ENCODE measurements around the gene CENPU.
"Not testable (repeated sequence)": the region's sequence is repeated elsewhere in the genome, so short reads cannot be mapped to it uniquely, and the experiment has no call there.

The CENPU gene

DNA sequence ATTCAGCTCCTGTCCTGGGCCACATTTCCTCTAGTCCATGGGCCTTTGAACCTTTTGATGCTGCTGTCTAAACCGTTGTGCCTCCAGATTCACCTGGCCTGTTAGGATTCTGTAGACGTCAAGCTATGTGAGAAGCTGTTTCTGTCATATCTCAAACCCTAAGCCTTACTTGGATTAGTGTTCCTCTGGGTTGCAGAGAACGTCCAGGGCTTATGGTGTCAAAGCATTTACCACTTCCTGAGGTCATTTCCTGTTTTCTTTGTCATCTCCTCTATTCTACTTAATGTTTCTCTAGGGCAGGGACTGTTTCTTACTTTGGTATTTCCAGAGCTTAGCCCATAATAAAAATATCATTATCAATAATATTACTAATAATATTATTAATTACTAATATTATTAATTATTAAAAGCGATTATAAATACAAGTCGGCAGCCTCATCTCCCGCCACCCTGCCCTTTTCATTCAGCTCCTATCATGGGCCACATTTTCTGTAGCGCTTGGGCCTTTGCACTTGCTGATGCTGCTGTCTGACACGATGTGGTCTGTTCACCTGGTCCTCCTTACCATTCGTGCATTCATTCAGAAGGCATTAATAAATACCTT, 65.3 kb downstream of the CENPU start:
- no peak for DNase-seq (ENCODE audit: low read depth in 3 of 3, low spot score in 1 of 3)

DNA sequence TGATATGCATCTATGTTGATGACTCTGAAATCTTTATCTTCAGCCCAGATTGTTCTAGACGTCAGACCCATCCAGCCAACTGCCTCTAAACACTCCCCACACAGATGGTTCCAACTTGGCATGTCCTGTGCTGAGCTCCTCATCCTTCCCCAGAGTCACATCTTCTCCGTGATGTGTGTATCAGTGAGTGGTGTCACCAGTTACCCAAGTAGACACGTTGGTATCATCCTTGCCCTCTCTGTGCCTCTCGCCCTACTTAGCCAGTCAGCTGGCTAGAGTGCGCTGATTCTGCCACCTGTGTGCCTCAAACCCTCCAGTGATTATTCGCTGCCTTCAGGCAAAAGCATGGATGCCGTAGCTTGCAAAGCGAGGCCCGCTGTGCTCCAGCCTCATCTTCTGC, 65.8 kb downstream of the CENPU start:
- no peak for DNase-seq (ENCODE audit: low read depth in 3 of 3, low spot score in 1 of 3)

DNA sequence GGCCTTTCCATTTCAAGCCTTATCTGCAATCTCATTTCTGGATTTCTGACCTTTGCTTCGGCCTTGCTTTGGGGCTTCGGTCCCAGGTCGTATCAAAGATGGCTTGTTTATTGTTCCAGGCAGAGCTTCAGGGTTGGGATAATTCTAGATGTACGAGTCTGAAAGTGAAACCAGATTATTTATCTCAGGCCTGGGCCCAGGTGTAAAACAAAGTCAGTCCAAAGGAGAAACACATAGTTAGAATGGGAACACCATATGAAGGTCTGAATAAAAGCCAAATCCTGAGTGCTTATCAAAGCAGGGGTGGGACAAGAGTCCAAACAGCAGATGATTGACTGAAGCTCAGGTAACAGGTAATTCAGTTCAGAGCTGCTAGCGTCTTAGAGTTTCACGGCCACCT, 67.2 kb downstream of the CENPU start:
- no peak for DNase-seq (ENCODE audit: low read depth in 3 of 3, low spot score in 1 of 3)

DNA sequence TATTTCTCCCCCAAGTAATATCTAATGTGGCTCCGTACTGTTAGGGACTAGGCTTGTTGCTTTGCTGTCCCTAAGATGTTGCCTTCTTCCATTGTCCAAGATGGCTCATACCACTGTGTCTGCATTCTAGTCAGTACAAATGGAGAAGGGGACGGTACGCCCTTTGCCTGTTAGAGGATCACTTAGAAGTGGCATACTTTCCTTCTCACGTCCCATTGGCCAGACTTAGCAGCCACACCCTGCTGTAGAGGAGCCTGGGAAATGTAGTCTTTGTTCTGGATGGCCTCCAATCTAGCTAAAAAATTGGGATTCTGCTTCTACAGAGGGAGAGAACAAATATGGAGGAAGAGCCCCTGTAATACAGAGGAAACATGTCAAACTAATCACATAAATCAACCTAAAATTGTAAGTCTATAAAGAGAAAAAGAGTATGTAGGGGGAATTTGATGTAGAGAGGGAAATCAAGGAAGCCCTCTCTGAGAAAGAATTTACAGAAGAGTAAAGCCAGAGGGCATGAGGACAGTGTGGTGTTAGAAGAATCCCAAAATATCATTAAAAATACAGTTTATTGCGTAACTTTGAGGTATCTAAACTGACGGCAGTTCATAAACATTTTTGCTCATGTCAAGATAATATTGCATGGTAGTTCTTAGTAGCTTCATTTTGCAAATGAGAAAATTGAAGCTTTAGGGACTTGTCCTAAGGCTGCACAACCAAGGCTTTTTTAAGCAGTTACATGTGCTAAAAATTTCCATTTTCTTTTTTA, 69.3 kb downstream of the CENPU start:
- DNase-seq (ENCODE audit: low read depth in 3 of 3, low spot score in 1 of 3) = no peak

DNA sequence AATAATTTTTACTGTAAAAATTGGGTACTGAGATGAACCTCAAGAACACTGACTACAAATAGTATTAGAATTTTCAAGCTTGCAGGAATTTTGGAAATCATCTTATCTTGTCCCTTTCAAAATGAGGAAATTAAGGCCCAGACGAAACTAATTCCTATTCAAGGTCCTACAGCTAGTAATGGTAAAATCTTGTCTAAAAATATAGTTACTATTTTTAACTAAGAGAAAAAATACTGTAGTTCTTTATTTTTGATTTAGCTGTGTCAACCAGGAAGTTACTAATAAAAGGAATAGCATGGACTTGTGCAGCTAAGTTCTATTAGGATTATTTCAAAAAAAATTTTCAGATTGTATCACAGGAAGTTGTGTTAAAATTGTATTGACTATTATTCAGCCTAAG, 71.7 kb downstream of the CENPU start:
- DNase-seq (ENCODE audit: low read depth in 3 of 3, low spot score in 1 of 3) = no peak

DNA sequence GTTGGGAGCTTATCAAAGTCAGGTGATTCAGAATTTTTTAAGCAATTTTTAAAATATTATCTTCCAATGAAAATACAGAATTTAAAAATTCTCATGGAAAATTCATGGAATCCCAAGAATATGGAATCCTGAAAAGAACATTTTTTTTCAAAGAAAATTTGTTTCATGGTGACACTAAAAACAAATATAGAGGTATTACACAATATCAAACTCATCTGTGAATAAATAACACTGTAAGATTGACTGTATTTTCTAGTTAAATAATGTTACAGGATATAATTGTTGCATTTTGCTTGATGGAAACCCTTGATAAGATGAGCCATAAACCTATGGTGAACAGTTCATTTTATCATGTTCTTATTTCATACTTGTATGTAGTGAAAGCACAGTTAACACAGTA, 72.9 kb downstream of the CENPU start:
- DNase-seq (ENCODE audit: low read depth in 3 of 3, low spot score in 1 of 3) = no peak

DNA sequence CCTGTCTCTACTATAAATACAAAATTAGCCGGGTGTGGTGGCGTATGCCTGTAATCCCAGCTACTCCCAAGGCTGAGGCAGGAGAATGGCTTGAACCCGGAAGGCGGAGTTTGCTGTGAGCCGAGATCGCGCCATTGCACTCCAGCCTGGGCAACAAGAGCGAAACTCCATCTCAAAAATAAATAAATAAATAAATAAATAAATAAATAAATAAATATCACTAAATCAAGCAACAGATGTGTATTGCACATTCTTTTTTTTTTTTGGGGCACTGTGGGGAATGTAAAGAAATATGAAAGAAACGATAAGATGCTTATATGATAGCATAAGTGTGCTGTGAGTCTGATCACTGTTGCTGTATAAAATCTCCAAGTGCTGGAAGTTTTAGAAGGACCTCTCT, 76.1 kb downstream of the CENPU start:
- not testable (repeated sequence) for DNase-seq (ENCODE audit: low read depth in 3 of 3, low spot score in 1 of 3)

DNA sequence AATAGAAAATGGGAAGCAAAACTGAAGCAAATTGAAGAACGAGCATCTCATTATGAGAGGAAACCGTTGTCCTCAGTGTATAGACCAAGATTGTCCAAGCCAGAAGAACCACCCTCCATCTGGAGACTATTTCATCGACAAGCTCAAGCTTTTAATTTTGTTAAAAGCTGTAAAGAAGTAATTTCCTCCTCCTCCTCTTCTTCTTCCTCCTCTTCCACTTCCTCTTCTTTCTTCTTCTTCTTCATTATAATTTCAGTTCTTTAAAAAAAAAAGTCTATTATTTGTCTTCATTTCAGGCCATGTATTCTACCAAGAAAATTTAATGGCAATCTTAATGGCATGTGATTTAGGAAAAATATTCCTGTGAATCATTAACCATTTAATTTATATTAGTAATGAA, 76.8 kb downstream of the CENPU start:
- no peak for DNase-seq (ENCODE audit: low read depth in 3 of 3, low spot score in 1 of 3)

DNA sequence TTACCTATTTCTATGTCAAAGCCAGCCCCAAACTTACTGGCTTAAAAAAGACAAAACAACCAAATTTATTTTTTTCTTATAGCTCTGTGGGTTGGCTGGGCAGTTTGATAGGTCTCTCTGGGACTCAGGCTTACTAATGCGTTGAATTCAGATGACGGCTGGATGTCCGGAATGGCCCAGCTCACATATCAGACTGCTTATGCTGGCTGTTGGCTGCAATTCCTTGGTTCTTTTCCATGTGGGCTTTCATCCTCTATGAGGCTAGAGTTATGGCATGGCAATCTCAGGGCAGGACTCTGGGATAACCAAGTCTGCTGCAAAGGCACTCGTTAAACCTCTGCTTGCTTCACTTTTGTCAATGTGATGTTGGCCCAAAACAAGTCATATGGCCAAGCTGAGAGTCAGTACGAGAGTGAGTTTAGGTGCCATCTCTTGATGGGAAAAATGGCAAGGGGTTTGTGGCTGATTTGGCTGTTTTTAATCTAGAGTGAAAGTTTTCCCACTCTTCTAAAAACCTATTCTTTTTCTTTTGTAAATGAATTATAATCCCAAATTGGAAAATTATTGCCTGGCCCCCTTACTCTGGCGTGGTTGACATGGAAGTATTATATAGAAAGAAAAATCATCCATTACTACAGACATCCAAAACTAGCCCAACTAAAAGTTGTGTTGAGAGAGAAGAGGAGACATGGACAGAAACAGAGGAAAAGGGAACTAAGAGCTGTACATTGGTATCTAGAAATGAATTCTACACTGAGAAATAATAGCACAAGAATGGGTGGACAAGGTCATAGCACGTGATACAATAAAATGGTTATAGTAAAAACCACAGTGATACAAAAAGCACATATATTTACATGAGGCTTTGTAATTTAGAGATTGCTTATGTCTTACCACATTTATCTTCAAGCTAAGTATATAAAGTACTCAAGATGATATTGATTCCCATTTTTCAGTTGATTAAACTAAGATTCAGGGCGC, 77.7 kb downstream of the CENPU start:
- DNase-seq (ENCODE audit: low read depth in 3 of 3, low spot score in 1 of 3) = no peak

DNA sequence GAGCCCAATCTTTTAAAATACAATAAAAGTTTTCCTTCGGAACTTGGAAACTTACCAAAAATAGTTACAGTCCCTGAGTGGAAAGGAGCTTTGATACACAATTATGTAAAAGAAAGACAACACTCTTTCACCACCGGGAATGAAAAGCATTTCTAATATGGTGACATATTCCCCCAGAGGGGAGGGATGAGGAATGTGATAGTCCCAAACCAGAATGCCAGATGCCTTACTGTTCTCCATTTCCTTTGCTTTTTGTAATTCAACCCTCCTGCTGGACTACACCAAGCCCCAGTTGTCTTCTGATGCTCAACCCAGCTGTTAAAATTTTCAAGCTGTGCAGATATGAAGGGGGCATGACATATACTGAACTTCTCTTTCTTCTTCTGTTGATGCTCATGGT, 80.2 kb downstream of the CENPU start:
- DNase-seq (ENCODE audit: low read depth in 3 of 3, low spot score in 1 of 3) = no peak

DNA sequence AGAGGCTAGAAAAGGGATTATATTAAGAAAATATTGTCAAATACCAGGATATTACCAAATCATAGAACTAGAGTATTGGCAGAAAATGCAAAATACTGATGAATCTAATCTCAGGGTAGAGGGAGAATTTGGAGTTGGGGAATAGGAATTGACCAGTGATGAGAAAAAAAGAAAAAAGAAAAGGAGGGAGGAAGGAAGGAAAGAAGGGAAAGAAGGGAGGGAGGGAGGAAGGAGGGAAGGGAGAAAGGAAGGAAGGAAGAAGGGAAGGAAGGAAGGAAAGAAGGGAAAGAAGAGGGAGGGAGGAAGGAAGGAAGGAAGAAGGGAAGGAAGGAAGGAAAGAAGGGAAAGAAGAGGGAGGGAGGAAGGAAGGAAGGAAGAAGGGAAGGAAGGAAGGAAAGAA, 81.2 kb downstream of the CENPU start:
- DNase-seq (ENCODE audit: low read depth in 3 of 3, low spot score in 1 of 3) = not testable (repeated sequence)

DNA sequence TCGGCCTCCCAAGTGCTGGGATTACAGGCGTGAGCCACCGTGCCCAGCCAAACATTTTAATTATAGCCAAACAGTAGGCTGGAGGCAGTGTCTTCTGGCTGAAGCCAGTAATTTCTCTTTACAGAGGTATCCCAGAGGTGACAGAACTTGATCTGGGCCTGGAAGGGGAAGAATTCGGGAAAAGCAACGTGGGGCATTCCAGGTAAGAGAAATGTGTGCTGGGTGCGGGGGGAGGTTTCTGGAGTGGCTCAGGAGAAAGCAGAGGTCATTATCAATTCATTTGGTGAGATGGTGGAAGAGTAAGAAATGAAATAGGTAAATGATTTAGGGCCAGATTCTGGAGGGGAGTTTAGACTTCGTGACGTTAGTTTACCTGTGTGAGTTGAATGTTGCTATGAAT, 82.0 kb downstream of the CENPU start:
- DNase-seq (ENCODE audit: low read depth in 3 of 3, low spot score in 1 of 3) = no peak

DNA sequence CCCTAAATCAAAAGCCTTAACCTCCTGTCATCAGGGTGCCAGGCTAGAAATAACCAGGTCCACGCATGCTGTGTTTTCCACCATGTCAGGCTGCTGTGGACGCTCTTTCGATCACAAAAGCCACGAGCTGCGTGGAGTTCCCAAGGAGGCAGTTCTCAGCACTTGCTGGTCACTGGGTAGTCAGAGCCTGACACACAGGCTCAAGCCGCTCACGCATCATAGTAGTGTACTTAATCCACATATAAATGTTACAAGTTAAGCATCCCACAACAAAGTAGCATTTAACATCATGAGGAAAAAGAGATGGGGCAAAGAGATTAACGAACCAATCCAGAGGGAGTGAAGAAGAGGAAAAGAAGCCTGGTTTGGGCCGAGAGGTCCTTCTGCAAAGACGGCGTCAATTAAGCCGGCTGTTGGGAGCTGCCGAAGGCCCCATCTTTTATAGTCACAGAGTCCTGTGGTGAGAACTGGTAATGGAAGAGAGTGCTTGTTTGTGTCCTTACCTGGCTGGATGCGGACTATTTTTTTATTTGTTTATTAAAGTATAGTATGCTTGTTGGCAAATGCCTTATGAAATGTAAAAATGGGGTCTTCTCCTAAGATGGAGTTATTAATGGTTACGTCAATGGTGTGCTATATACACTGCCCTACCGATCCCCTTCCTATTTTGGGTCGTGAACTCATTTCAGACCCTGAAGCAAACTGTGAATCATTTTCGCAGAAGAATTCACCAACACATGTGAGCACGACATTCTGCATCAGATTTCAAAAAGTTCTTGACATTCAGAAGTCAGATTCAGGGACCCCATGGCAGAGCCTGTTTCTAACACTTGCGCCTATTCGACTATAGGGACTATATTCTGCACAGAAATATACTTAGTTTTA, 83.7 kb downstream of the CENPU start:
- peak in 1 of 3 donors; percentile 7 for DNase-seq (ENCODE audit: low read depth in 3 of 3, low spot score in 1 of 3)

DNA sequence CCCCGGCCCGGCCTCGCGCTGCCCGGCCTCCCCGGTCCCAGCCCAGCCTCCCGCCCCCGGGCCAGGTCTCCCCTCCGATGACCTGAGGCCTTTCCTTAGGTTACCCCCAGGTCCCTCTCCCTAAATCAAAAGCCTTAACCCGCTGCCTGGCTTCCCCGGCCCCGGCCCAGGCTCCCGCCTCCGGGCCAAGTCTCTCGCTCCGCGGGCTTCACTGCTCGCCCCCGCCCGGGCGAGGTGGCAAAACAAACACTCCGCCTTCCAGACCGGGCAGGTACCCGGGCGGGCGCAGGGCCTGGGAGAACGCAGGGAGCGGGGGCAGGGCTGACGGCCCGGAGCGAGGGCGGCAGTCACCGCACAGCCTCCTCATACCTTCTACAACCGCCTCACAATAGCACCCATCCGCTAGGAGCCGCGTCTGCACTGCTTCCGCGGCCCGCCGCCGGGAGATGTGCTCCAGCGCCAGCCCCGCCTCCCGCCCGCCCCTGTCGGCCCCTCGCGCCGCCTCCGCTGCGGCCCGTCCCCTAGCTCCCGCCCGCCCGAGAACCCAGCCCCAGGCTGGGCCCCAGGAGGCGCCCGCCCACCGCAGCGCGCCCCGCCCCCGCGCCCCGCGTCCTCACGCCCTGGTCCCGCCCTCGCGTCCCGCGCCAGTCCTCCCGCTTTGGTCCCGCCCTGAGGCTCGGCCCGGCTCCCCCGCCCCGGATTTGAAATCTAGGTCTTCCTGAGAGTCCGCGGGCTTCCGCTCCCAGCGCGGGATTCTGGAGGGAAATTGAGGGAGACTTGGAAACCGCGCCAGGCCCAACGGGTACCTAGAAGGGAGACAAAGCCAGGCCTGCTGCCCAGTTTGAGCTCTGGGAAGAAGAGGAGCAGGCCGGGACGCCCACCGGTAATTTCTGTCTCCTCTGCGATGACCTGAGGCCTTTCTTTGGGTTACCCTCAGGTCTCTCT, 84.6 kb downstream of the CENPU start, which contains the start of the genes CASP3 and PRIMPOL:
TSS of gene CASP3 (minus strand) at position 422 of the 945 bp plus-strand sequence. CDS start 10,994 bp downstream, outside the sequence.
TSS of gene PRIMPOL (plus strand) at position 713 of the 945 bp plus-strand sequence. CDS start 7,403 bp downstream, outside the sequence.
- DNase-seq (ENCODE audit: low read depth in 3 of 3, low spot score in 1 of 3) = peak; percentile 87 to 94 (median 94)

DNA sequence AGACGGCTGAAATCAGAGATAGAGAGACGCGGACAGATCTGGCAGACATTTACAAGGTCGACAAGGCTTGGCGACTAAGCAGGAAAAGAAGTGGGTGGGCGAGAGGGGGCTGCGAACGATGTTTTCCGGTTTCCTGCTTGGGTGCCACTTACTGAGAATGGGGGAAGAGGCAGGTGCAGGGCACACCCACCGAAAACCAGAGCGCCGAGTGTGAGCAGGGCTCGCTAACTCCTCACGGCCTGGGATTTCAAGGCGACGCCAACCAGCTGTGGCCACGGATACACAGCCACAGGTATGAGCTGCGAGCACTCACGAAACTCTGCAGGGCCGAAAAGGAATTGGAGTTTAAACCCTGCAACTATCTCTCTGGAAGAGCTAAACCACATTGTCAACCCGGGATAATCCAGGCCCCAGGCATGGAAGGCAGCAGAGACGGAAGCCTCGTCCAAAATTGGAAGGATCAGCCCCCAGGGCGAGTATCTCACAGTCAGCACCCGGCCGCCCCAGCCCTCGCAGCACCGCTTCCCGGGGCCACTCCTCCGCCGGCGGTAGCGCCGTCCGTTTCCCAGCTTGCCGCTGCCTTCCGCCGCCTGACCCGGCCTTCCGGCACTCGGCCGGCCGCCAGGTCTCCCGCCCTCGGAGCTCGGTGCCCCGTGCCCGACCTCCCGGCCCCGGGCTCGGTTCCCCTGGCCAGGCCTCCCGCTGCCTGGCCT, 85.4 kb downstream of the CENPU start:
- DNase-seq (ENCODE audit: low read depth in 3 of 3, low spot score in 1 of 3) = peak in 2 of 3 donors; percentile 7 to 22

DNA sequence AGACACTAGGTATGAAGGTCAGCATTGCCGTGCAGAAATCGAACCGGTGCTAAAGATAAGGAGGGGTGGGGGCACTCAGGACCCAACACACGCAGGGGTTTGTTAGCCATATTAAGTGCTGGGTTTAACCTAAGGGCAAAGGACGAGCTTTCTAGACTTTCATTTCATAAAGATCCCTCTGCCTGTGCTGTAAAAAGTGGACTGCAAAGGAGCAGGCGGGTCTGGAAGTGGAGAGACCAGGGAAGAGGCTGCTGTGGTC, 85.9 kb downstream of the CENPU start:
- DNase-seq (ENCODE audit: low read depth in 3 of 3, low spot score in 1 of 3) = no peak

DNA sequence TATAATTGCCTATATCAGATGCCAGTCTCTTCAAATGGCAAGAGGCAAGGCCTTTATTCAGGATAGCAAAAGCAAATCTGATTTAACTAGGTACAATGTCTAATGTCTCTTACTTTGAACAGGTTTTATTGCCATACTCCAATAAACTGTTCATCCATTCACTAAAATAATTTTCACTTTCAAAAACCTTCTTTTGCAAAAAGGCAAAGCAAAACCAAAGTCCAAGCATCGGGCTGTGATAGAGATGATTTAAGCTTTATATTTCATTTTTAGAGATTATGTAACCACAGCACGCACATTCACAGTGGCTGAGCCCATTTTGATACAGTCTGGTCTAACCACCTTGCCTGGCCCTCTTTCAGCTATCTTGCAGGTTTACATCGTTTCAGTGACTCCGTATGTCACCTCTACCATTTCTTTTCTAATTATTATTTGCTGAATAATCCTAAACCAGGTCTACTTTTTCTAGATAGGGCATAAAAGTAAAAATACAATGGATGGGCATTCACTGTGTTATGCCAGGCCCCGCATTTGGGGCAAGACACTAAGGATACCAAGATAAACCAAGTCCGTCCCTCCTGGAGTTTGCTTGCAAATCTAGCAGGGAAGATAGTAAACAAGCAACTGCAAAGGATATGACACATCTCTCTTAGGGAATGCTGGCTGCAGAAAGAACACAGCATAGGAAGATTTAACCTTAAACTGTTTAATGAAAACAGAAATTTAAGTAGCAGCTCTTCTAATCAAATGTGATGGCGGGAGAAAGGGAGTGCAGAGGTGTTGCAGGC, 86.4 kb downstream of the CENPU start:
- DNase-seq (ENCODE audit: low read depth in 3 of 3, low spot score in 1 of 3) = no peak

DNA sequence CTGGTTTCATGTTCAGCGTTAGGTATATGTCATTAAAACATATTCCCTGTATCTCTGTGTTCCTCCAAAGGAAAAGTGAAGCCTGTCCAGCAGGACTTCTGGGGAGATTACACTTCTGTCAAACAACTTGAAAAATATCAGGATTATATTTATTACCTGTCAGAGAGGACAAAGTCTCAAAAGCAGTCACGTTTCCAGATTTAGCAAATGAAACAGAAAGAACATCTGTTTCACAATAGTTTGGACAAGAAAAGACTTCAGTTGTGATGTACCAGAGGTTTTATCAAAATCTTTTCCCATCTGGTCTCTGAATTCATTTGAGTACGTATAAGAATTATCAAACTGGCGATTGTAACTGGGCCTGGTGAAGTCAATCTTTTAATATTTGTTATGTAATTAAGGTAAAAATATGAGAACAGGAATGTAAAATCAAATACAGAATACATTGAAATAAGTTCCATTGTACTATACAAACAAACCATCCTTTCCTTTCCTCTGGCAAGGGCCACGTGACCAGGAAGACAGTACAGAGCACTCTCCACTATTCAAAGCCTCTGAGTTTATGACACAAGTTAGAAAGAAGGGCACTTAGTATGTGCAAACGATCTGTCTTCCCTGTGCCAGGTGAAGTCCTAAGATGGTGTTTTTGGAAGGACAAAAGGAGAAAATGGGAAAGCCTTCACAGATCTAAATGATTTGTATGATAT, 87.8 kb downstream of the CENPU start:
- no peak for DNase-seq (ENCODE audit: low read depth in 3 of 3, low spot score in 1 of 3)
